Activated T-helper 9 cell treated with anti-CD3 and anti-CD28 coated beads, Interleukin-2, amount 50 U/mL, for 16 hours (primary cell): Measurements from ENCODE around the gene AGFG2.

ENCODE experiments used
- DNase-seq: peaks from one replicate; pipeline ENCODE4 v3.0.0-alpha.2; 2020; ENCODE audit warnings: low read depth

The AGFG2 gene

GRCh38 chr7:100585511-100586265 lies 46.7 kb downstream of the AGFG2 start, which contains the start of gene LRCH4:
LRCH4 (minus strand) TSS chr7:100586129; CDS start chr7:100586100, 29 bp downstream.
- peak; percentile 50 for DNase-seq

GRCh38 chr7:100586266-100587025 lies 47.4 kb downstream of the AGFG2 start, which contains the start of gene FBXO24:
FBXO24 (plus strand) TSS chr7:100586328; CDS start chr7:100586626, 298 bp downstream.
- peak; percentile 99 for DNase-seq

- no peak for DNase-seq
Observed at GRCh38 chr7:100588438-100588837, 49.4 kb downstream of the AGFG2 start.

GRCh38 chr7:100589341-100589947 lies 50.4 kb downstream of the AGFG2 start:
- DNase-seq, result no peak

GRCh38 chr7:100590077-100590737 lies 51.2 kb downstream of the AGFG2 start:
- DNase-seq, result no peak

GRCh38 chr7:100591596-100591995 lies 52.6 kb downstream of the AGFG2 start:
- no peak for DNase-seq

GRCh38 chr7:100595188-100595587 lies 56.2 kb downstream of the AGFG2 start:
- no peak for DNase-seq

- no peak for DNase-seq
Observed at GRCh38 chr7:100598425-100598824, 59.4 kb downstream of the AGFG2 start.

GRCh38 chr7:100599911-100600729 lies 61.1 kb downstream of the AGFG2 start:
- DNase-seq, result no peak

GRCh38 chr7:100600730-100601038 lies 61.7 kb downstream of the AGFG2 start:
- no peak for DNase-seq

- DNase-seq, result no peak
Observed at GRCh38 chr7:100602889-100603725, 64.1 kb downstream of the AGFG2 start.

- no peak for DNase-seq
Observed at GRCh38 chr7:100603726-100604027, 64.7 kb downstream of the AGFG2 start.

- DNase-seq, result peak; percentile 68
Observed at GRCh38 chr7:100604028-100604975, 65.3 kb downstream of the AGFG2 start.

- peak; percentile 24 for DNase-seq
Observed at GRCh38 chr7:100604976-100605911, 66.2 kb downstream of the AGFG2 start.

GRCh38 chr7:100606313-100606712 lies 67.3 kb downstream of the AGFG2 start:
- DNase-seq, result no peak

- DNase-seq, result no peak
Observed at GRCh38 chr7:100607111-100607510, 68.1 kb downstream of the AGFG2 start.

GRCh38 chr7:100609958-100610357 lies 71.0 kb downstream of the AGFG2 start:
- no peak for DNase-seq

- DNase-seq, result peak; percentile 97
Observed at GRCh38 chr7:100611983-100612729, 73.2 kb downstream of the AGFG2 start, which contains the start of gene MOSPD3. MOSPD3 (plus strand) TSS chr7:100612540; CDS start chr7:100612792, 252 bp downstream.
